Measurements from ENCODE around the gene ADAM8. TPM values are rescaled to one million over a fixed set of nuclear protein-coding genes. Genes with fewer than 3 reads are reported as not detected.
"Not testable (repeated sequence)": the region's sequence is repeated elsewhere in the genome, so short reads cannot be mapped to it uniquely, and the experiment has no call there.

ADAM8 gene
- total RNA-seq, 1 donor from 2014 or later, result 2.6 TPM

DNA sequence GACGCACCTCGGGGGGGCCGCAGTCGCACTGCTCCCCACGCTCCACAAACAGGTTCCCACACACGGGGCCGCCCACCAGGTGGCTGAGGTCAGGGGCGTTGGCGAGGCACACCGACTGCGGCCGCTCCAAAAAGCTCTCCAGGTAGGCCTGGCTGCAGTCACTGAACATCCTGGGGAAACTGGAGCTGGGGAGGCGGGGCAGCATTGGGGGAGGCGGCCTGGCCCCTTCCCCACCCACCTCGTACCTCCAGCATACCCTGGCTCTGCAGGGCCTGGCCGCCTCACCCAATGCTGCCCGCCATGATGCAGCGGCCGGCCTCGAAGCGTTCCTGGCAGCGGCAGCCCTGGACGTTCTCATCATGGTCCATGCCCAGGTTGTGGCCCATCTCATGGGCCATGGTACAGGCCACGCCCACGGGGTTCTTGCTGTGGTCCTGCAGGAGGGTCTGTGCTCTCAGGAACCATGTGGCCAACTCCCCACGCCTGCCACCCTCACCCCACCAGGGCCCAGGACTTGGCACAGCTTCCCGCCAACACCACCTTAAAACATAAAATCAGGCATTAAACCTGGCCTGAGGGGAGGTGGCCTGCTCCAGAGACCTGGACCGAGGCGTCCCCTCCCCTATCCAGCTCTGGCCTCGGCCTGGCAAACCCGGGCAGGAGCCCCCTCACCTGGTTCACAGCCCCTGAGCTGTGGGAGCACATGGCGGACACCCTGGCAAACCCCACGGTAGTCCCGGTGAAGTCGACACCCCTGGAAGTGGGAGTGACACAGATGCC lies 5.0 kb downstream of the ADAM8 start:
- Histone ChIP-seq H3K4me1 (ENCODE audit: control insufficient read depth in 3 of 3, insufficient read depth in 3 of 3, low read length in 3 of 3) (peaks cover 0 to 4% (median 0%) of the 10 kb centered on the region in 3 donors), H3K9ac (ENCODE audit: low read depth in 1 of 3, low read length in 3 of 3) (no peak overlapping the region), H3K27me3 (ENCODE audit: control insufficient read depth in 3 of 3, insufficient read depth in 3 of 3, low read length in 3 of 3) (peaks cover 5 to 24% (median 21%) of the 10 kb centered on the region in 3 donors), H3K9me3 (ENCODE audit: control insufficient read depth in 3 of 3, low read length in 3 of 3) (no peaks in the 10 kb centered on the region), H3K4me3 (ENCODE audit: low read length in 3 of 3) (no peak overlapping the region), H3K36me3 (ENCODE audit: control insufficient read depth in 3 of 3, insufficient read depth in 3 of 3, low read length in 3 of 3) (peaks cover 0 to 5% (median 4%) of the 10 kb centered on the region in 3 donors), H3K27ac (ENCODE audit: low read depth, low read length) (no peak overlapping the region)

DNA sequence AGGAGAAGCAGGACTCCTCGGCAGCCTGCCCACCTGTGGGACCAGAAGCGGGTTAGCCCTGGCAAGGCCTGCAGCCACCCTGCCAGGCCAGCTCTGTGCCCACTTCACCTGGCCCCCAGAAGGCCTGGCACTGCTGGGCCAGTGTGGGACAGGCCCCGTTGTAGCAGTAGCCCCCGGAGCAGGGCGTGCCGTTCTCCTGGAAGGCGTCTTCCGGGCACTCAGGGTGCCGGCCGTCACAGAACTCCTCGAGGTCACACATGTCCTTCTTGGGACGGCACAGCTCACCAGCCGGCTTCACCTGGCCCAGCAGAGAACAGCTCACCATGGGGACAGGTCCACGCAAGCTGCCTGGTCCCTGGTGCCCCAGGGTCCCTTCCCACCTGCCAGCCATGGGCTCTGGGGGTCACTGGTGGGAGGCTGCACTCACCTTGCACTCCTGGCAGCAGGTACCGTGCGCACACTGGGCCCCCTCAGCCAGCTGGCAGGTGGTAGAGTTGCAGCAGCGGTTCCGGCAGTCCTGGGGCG lies 5.8 kb downstream of the ADAM8 start:
- Histone ChIP-seq H3K9me3 (ENCODE audit: control insufficient read depth in 3 of 3, low read length in 3 of 3) (no peaks in the 10 kb centered on the region), H3K27ac (ENCODE audit: low read depth, low read length) (no peak overlapping the region), H3K27me3 (ENCODE audit: control insufficient read depth in 3 of 3, insufficient read depth in 3 of 3, low read length in 3 of 3) (peaks cover under 1 to 15% (median 15%) of the 10 kb centered on the region in 3 donors), H3K4me1 (ENCODE audit: control insufficient read depth in 3 of 3, insufficient read depth in 3 of 3, low read length in 3 of 3) (no peaks in the 10 kb centered on the region), H3K4me3 (ENCODE audit: low read length in 3 of 3) (no peak overlapping the region), H3K9ac (ENCODE audit: low read depth in 1 of 3, low read length in 3 of 3) (no peak overlapping the region), H3K36me3 (ENCODE audit: control insufficient read depth in 3 of 3, insufficient read depth in 3 of 3, low read length in 3 of 3) (peaks cover 0 to 5% (median 4%) of the 10 kb centered on the region in 3 donors)

DNA sequence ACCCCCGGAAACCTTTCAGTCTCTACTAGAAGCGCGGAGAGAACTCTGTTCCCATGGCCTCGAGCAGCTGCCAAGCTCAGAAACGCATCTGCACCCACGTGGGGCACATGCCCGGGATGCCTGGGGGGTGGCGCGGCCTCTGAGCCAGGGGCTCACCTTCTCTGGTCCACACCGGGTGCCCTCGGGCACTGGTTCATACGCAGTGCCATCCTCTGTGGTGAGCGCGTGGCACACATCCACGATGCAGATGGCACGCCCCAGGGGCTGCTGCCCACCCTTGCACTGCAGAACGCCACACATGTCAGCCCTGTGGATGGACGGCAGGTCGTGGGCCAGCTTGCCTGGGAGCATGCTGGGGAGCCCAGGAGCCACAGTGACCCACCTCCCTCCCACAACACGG lies 6.5 kb downstream of the ADAM8 start:
- no peaks in the 10 kb centered on the region for H3K9me3 ChIP-seq (ENCODE audit: control insufficient read depth in 3 of 3, low read length in 3 of 3)
- H3K27ac ChIP-seq (ENCODE audit: low read depth, low read length), result no peak overlapping the region
- no peak overlapping the region for H3K4me3 ChIP-seq (ENCODE audit: low read length in 3 of 3)
- H3K36me3 ChIP-seq (ENCODE audit: control insufficient read depth in 3 of 3, insufficient read depth in 3 of 3, low read length in 3 of 3), result peaks cover 0 to 5% (median 4%) of the 10 kb centered on the region in 3 donors
- no peaks in the 10 kb centered on the region for H3K4me1 ChIP-seq (ENCODE audit: control insufficient read depth in 3 of 3, insufficient read depth in 3 of 3, low read length in 3 of 3)
- peaks cover 0 to 10% (median 8%) of the 10 kb centered on the region in 3 donors for H3K27me3 ChIP-seq (ENCODE audit: control insufficient read depth in 3 of 3, insufficient read depth in 3 of 3, low read length in 3 of 3)
- H3K9ac ChIP-seq (ENCODE audit: low read depth in 1 of 3, low read length in 3 of 3), result no peak overlapping the region

DNA sequence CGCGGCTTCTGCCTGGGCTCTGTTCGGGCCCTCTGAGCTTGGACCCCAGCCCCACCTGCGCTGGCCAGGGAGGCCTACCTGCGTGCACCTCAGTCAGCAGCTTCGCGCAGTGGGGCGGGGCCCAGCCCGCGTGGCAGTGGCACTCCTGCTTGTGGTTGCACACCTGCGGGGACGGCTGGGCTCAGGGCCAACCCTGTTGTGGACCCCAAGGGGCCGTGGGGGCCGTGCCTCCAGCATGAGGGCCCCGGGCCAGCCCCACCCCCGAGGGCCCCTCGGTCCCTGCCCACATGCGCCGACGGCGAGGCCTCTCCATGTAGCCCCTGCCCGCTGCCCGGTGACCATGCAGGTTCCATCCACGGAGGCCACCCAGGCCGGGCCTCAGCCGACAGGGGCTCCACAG lies 7.3 kb downstream of the ADAM8 start:
- Histone ChIP-seq H3K36me3 (ENCODE audit: control insufficient read depth in 3 of 3, insufficient read depth in 3 of 3, low read length in 3 of 3) (peaks cover 0 to 5% (median 4%) of the 10 kb centered on the region in 3 donors), H3K27ac (ENCODE audit: low read depth, low read length) (no peak overlapping the region), H3K4me1 (ENCODE audit: control insufficient read depth in 3 of 3, insufficient read depth in 3 of 3, low read length in 3 of 3) (no peaks in the 10 kb centered on the region), H3K27me3 (ENCODE audit: control insufficient read depth in 3 of 3, insufficient read depth in 3 of 3, low read length in 3 of 3) (peaks cover 0 to 4% (median 0%) of the 10 kb centered on the region in 3 donors), H3K9ac (ENCODE audit: low read depth in 1 of 3, low read length in 3 of 3) (no peak overlapping the region), H3K9me3 (ENCODE audit: control insufficient read depth in 3 of 3, low read length in 3 of 3) (no peaks in the 10 kb centered on the region), H3K4me3 (ENCODE audit: low read length in 3 of 3) (no peak overlapping the region)

DNA sequence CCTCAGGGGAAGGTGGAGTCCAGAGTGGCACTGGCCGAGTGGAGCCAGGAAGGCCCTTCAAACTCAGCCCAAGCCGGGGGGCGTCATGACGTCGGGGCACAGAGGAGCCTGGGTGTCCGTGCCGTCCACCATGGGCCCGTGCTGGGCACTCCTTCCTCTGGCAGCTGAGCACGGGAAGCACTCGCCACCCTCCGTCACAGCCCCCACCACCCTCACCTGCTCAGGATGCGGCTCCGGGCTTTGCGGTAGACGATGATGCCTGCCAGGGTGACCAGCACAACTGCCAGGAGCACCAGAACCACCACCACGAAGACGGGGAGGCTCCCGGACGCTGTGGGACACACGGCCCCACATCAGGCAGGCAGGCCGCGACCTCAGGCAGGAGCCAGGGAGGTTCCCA lies 8.1 kb downstream of the ADAM8 start:
- no peak overlapping the region for H3K4me3 ChIP-seq (ENCODE audit: low read length in 3 of 3)
- no peaks in the 10 kb centered on the region for H3K9me3 ChIP-seq (ENCODE audit: control insufficient read depth in 3 of 3, low read length in 3 of 3)
- H3K4me1 ChIP-seq (ENCODE audit: control insufficient read depth in 3 of 3, insufficient read depth in 3 of 3, low read length in 3 of 3), result no peaks in the 10 kb centered on the region
- no peaks in the 10 kb centered on the region for H3K27me3 ChIP-seq (ENCODE audit: control insufficient read depth in 3 of 3, insufficient read depth in 3 of 3, low read length in 3 of 3)
- H3K27ac ChIP-seq (ENCODE audit: low read depth, low read length), result no peak overlapping the region
- peaks cover 0 to 5% (median 4%) of the 10 kb centered on the region in 3 donors for H3K36me3 ChIP-seq (ENCODE audit: control insufficient read depth in 3 of 3, insufficient read depth in 3 of 3, low read length in 3 of 3)
- H3K9ac ChIP-seq (ENCODE audit: low read depth in 1 of 3, low read length in 3 of 3), result no peak overlapping the region

DNA sequence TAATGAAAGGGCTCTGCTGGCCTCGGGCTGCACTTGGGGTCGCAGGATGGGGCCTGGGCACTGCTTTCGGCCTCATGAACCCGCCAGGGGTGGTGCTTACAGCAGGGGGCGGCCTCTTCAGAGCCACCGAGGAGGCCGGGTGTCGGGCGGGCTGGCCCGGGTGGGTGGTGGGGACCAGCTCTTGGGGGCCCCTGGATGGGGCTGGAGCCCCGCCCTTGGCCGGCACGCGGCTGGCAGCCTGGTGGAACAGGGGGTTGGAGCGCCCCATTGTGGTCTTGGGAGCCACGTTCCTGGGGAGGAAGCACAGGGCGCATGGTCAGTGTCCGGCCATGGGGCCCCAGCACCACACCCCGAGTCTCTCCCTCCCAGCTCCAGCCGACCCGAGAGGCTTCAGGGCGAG lies 8.8 kb downstream of the ADAM8 start:
- H3K36me3 ChIP-seq (ENCODE audit: control insufficient read depth in 3 of 3, insufficient read depth in 3 of 3, low read length in 3 of 3), result peaks cover 0 to 5% (median 4%) of the 10 kb centered on the region in 3 donors
- H3K4me1 ChIP-seq (ENCODE audit: control insufficient read depth in 3 of 3, insufficient read depth in 3 of 3, low read length in 3 of 3), result peaks cover under 1% of the 10 kb centered on the region in 3 donors

DNA sequence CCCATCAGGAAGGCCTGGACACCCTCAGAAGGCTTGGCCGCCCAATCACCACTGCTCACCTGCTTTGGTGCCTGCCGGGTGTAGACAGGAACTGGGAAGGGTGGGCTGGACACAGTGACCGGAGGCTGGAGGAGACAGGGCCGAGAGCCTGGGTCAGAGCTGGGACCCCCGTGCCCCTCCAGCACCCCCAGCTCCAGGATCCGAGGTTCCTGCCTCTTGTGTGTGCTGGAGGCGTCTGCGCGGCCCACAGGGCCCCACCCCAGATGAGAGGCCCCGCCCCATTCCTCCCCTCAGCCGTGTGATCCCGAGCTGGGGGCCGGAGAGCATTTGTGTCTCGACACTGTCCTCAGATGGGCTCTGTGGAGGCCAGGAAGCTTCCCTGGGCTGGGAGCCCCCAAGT lies 9.4 kb downstream of the ADAM8 start:
- Histone ChIP-seq H3K4me3 (ENCODE audit: low read length in 3 of 3) (no peak overlapping the region), H3K9ac (ENCODE audit: low read depth in 1 of 3, low read length in 3 of 3) (no peak overlapping the region), H3K27me3 (ENCODE audit: control insufficient read depth in 3 of 3, insufficient read depth in 3 of 3, low read length in 3 of 3) (no peaks in the 10 kb centered on the region), H3K9me3 (ENCODE audit: control insufficient read depth in 3 of 3, low read length in 3 of 3) (no peaks in the 10 kb centered on the region), H3K4me1 (ENCODE audit: control insufficient read depth in 3 of 3, insufficient read depth in 3 of 3, low read length in 3 of 3) (peaks cover 5 to 6% (median 5%) of the 10 kb centered on the region in 3 donors), H3K27ac (ENCODE audit: low read depth, low read length) (no peak overlapping the region), H3K36me3 (ENCODE audit: control insufficient read depth in 3 of 3, insufficient read depth in 3 of 3, low read length in 3 of 3) (peaks cover 0 to 8% (median 4%) of the 10 kb centered on the region in 3 donors)

More for the DNA sequence above, 8.8 kb downstream of the ADAM8 start:
- H3K9ac ChIP-seq (ENCODE audit: low read depth in 1 of 3, low read length in 3 of 3), result no peak overlapping the region
- H3K27me3 ChIP-seq (ENCODE audit: control insufficient read depth in 3 of 3, insufficient read depth in 3 of 3, low read length in 3 of 3), result no peaks in the 10 kb centered on the region
- no peak overlapping the region for H3K4me3 ChIP-seq (ENCODE audit: low read length in 3 of 3)
- H3K9me3 ChIP-seq (ENCODE audit: control insufficient read depth in 3 of 3, low read length in 3 of 3), result no peaks in the 10 kb centered on the region
- no peak overlapping the region for H3K27ac ChIP-seq (ENCODE audit: low read depth, low read length)

DNA sequence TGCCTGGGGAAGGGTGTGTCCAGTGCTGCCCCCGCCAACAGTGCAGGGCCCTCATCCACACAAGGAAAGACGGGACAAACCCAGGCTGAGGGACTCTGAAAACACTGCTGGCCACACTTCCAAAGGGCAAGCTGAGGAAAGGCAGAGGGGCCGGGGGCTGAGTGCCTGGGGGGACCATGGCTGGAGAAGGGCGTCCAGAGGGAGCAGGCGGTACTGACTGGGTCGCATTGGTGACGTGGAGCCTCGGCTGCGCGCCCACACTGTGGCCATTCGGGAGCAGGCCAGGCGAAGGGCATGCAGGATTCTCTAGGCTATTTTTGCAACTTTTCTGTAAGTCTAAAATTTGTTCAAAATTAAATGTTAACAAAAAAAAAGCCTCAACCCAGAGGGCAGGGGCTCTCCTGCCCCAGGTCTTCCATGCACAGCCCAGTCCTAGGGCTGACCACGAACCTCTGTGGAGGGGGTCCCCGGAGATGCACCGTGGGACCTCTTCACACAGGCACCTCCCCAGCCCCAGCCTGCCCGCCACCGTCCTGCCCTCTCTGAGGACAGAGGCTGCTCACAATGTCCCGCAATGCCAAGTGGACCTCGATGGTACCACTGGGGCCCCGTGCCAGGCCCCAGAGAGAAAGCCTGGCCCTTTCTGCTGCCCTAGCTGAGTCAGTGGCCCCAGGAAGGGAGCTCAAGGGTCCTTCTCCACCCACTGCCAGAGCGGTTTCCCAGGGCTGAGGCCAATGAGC lies 10.4 kb downstream of the ADAM8 start:
- Histone ChIP-seq H3K9ac (ENCODE audit: low read depth in 1 of 3, low read length in 3 of 3) (no peak overlapping the region), H3K9me3 (ENCODE audit: control insufficient read depth in 3 of 3, low read length in 3 of 3) (no peaks in the 10 kb centered on the region), H3K27me3 (ENCODE audit: control insufficient read depth in 3 of 3, insufficient read depth in 3 of 3, low read length in 3 of 3) (no peaks in the 10 kb centered on the region), H3K4me3 (ENCODE audit: low read length in 3 of 3) (no peak overlapping the region), H3K36me3 (ENCODE audit: control insufficient read depth in 3 of 3, insufficient read depth in 3 of 3, low read length in 3 of 3) (peaks cover 0 to 8% (median 4%) of the 10 kb centered on the region in 3 donors), H3K27ac (ENCODE audit: low read depth, low read length) (no peak overlapping the region), H3K4me1 (ENCODE audit: control insufficient read depth in 3 of 3, insufficient read depth in 3 of 3, low read length in 3 of 3) (peaks cover 7 to 10% (median 7%) of the 10 kb centered on the region in 3 donors)

DNA sequence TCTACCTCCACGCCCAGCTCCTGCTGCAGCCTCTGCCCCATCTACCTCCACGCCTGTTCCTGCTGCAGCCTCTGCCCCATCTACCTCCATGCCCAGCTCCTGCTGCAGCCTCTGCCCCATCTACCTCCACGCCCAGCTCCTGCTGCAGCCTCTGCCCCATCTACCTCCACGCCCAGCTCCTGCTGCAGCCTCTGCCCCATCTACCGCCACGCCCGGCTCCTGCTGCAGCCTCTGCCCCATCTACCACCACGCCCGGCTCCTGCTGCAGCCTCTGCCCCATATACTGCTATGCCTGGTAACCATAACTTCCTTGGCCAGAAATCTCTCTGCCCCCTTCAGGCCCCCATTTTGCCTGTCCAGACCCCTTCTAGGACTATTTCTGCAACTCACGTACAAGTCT lies 11.6 kb downstream of the ADAM8 start:
- not testable (repeated sequence) for H3K36me3 ChIP-seq (ENCODE audit: control insufficient read depth in 3 of 3, insufficient read depth in 3 of 3, low read length in 3 of 3); H3K9me3 ChIP-seq (ENCODE audit: control insufficient read depth in 3 of 3, low read length in 3 of 3); H3K27ac ChIP-seq (ENCODE audit: low read depth, low read length); H3K4me3 ChIP-seq (ENCODE audit: low read length in 3 of 3); H3K27me3 ChIP-seq (ENCODE audit: control insufficient read depth in 3 of 3, insufficient read depth in 3 of 3, low read length in 3 of 3); H3K9ac ChIP-seq (ENCODE audit: low read depth in 1 of 3, low read length in 3 of 3)
- peaks cover 10 to 20% (median 19%) of the 10 kb centered on the region in 3 donors for H3K4me1 ChIP-seq (ENCODE audit: control insufficient read depth in 3 of 3, insufficient read depth in 3 of 3, low read length in 3 of 3)

DNA sequence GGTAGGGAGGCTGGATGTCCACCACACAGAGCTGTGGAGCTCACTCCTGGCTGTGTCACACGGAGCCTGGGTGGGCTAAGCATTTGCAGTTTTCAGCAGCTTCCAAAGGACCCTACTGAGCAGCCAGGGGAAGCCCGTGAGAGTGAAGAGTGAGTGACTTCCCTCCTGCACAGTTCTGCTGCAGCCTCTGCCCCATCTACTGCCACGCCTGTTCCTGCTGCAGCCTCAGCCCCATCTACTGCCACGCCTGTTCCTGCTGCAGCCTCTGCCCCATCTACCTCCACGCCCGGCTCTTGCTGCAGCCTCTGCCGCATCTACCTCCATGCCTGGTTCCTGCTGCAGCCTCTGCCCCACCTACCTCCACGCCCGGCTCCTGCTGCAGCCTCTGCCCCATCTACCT lies 12.2 kb downstream of the ADAM8 start:
- H3K9ac ChIP-seq (ENCODE audit: low read depth in 1 of 3, low read length in 3 of 3), result no peak overlapping the region
- H3K27ac ChIP-seq (ENCODE audit: low read depth, low read length), result no peak overlapping the region
- H3K27me3 ChIP-seq (ENCODE audit: control insufficient read depth in 3 of 3, insufficient read depth in 3 of 3, low read length in 3 of 3), result no peaks in the 10 kb centered on the region
- H3K4me1 ChIP-seq (ENCODE audit: control insufficient read depth in 3 of 3, insufficient read depth in 3 of 3, low read length in 3 of 3), result peaks cover 16 to 25% (median 25%) of the 10 kb centered on the region in 3 donors
- H3K36me3 ChIP-seq (ENCODE audit: control insufficient read depth in 3 of 3, insufficient read depth in 3 of 3, low read length in 3 of 3), result peaks cover 0 to 2% (median 0%) of the 10 kb centered on the region in 3 donors
- H3K9me3 ChIP-seq (ENCODE audit: control insufficient read depth in 3 of 3, low read length in 3 of 3), result no peaks in the 10 kb centered on the region
- H3K4me3 ChIP-seq (ENCODE audit: low read length in 3 of 3), result no peak overlapping the region
